GM12874 (cell line): ENCODE results near the gene SCG5.

Experiments
- CTCF ChIP-seq: IDR thresholded peaks from 2 replicates; pipeline ENCODE4 v1.5.1; 2011; ENCODE audit warnings: low read depth, mild to moderate bottlenecking, control low read depth, low read length, moderate library complexity; ENCODE audit not compliant: insufficient read depth

SCG5 gene

DNA sequence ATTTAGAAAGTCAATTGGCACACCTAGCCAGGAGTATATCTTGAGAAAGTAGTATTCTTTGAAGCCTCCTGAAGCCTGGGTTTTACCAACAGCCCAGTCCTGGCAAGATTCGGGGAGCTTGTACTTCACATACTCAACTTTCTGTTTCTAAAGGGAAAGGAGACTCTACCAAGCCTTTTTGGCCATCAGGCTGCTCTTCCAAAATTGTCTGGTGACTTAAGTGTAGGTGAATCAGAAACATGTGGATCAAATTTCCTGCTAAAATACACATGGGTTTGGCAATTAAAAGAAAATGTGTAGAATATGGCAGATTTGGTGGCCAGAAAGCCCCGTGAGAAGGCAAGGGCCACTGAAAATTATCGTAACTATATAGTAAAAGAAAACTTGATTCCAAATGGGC, 60.4 kb downstream of the SCG5 start:
- no peak for TF ChIP-seq CTCF

GRCh38 chr15:32704395-32704981, 63.0 kb downstream of the SCG5 start:
- TF ChIP-seq CTCF = no peak

- no peak for TF ChIP-seq CTCF
Observed at GRCh38 chr15:32705446-32705845, 63.9 kb downstream of the SCG5 start.

DNA sequence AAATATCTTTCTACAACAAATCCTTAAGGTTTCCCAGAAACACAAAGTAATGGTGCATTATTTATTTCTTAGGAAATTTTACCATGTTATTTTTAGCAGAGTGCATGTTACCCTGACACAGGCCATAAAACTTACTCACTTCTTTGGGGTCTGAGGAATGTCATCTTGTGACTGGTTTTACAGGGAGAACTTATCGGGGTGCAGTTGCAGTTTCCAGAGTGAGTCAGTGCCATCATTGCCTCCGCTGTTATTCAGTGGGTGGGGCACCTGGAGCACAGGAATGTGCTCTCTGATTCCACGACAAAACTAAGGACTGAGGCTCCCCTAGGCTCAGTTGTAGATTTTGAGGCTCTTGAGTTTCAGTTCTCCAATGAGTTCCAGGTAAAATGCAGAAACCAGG, 65.2 kb downstream of the SCG5 start:
- no peak for TF ChIP-seq CTCF

DNA sequence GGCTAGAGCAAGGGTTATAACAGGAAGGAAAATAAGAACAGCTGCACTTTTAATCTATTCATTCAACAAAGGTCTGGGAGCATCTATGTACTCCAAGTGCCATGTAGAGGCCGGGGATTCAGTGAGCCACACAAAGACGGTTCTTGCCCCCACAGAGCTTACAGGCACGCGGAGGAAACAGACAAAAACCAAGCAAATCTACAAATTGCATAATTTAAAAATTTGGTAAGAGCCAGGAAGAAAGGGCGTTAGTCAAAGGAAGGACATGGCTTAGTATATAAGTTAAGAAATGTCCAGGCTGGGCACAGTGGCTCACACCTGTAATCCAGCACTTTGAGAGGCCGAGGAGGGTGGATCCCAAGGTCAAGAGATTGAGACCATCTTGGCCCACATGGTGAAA, 65.9 kb downstream of the SCG5 start:
- TF ChIP-seq CTCF = no peak

- no peak for TF ChIP-seq CTCF
Observed at GRCh38 chr15:32709295-32710033, 68.0 kb downstream of the SCG5 start.

DNA sequence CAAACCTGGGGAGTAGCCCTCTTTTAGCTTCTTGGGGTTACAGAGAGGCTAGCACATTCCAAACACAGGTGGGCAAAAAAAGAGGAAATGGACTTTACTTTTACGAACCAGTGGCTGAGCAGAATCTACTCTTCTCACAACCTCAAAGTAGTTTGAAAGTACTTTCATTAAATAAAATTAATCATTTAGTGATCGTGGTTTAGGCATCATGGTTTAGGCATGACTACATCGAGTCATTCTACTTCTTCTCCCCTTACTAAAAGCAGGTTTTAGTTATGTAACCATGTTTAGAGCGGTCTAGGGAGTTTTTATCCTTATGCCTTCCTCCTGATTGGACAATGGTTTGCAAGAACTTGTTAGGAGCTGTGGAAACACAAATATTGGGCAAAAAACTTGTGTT, 73.8 kb downstream of the SCG5 start:
- TF ChIP-seq CTCF = no peak
